SK-N-SH treated with all-trans-retinoic acid at 6 μM for 48 hours (cell line): Measurements from ENCODE around the gene PRKCE.

ENCODE experiments used
- ATAC-seq: fragments of 200-7000 bp; cut with Tn5 transposase; 3 replicates; pipeline ENCODE4 v1.9.1; 2020; ENCODE audit warnings: mild to moderate bottlenecking, moderate library complexity
- ARNTL ChIP-seq: fragments of 450-650 bp; formaldehyde crosslinking; IDR thresholded peaks from 2 replicates; pipeline ENCODE4 v1.5.0; 2020; ENCODE audit warnings: low read depth, mild to moderate bottlenecking, moderate library complexity, borderline replicate concordance
- BACH2 ChIP-seq: fragments of 250-450 bp; sonication (Bioruptor Pico); IDR thresholded peaks from 2 replicates; pipeline ENCODE4 v1.9.0; 2021; ENCODE audit warnings: mild to moderate bottlenecking, borderline replicate concordance
- CSDC2 ChIP-seq: fragments of 250-450 bp; sonication (Bioruptor Pico); IDR thresholded peaks from 2 replicates; pipeline ENCODE4 v1.5.0; 2020; ENCODE audit warnings: mild to moderate bottlenecking, moderate library complexity
- ESRRG ChIP-seq: fragments of 250-450 bp; sonication (Bioruptor Pico); IDR thresholded peaks from 2 replicates; pipeline ENCODE4 v1.6.1; 2021; ENCODE audit warnings: mild to moderate bottlenecking
- GLIS3 ChIP-seq: fragments of 250-450 bp; sonication (Bioruptor Pico); IDR thresholded peaks from 2 replicates; pipeline ENCODE4 v1.5.0; 2020; ENCODE audit warnings: mild to moderate bottlenecking, moderate library complexity
- ISL1 ChIP-seq: fragments of 250-450 bp; sonication (Bioruptor Pico); IDR thresholded peaks from 2 replicates; pipeline ENCODE4 v2.1.2; 2022; ENCODE audit warnings: mild to moderate bottlenecking, moderate library complexity
- OSR1 ChIP-seq: fragments of 250-450 bp; sonication (Bioruptor Pico); IDR thresholded peaks from 2 replicates; pipeline ENCODE4 v1.8.0; 2022; ENCODE audit warnings: moderate library complexity, mild to moderate bottlenecking, inconsistent platforms
- PPARA ChIP-seq: fragments of 250-450 bp; sonication (Bioruptor Pico); IDR thresholded peaks from 2 replicates; pipeline ENCODE4 v1.5.0; 2020; ENCODE audit warnings: mild to moderate bottlenecking, borderline replicate concordance
- RARB ChIP-seq: fragments of 250-450 bp; sonication (Bioruptor Pico); IDR thresholded peaks from 2 replicates; pipeline ENCODE4 v1.8.0; 2021; ENCODE audit warnings: mild to moderate bottlenecking, moderate library complexity
- SNAI2 ChIP-seq: fragments of 250-450 bp; sonication (Bioruptor Pico); IDR thresholded peaks from 2 replicates; pipeline ENCODE4 v1.5.0; 2020; ENCODE audit warnings: mild to moderate bottlenecking, moderate library complexity
- ZC3H10 ChIP-seq: fragments of 250-450 bp; sonication (Bioruptor Pico); IDR thresholded peaks from 2 replicates; pipeline ENCODE4 v1.5.1; 2021; ENCODE audit warnings: mild to moderate bottlenecking, moderate library complexity
- ZFP30 ChIP-seq: fragments of 450-650 bp; formaldehyde crosslinking; IDR thresholded peaks from 2 replicates; pipeline ENCODE4 v1.5.0; 2022; ENCODE audit warnings: mild to moderate bottlenecking, moderate library complexity
- ZNF565 ChIP-seq: fragments of 450-650 bp; formaldehyde crosslinking; conservative IDR thresholded peaks from 2 replicates; pipeline ENCODE4 v1.5.0; 2020; ENCODE audit warnings: low read depth, mild to moderate bottlenecking, moderate library complexity
- ZNF70 ChIP-seq: fragments of 450-650 bp; formaldehyde crosslinking; IDR thresholded peaks from 2 replicates; pipeline ENCODE4 v1.5.0; 2020; ENCODE audit warnings: mild to moderate bottlenecking, moderate library complexity
- ZNF8 ChIP-seq: fragments of 450-650 bp; formaldehyde crosslinking; IDR thresholded peaks from 2 replicates; pipeline ENCODE4 v1.5.0; 2020; ENCODE audit warnings: mild to moderate bottlenecking, moderate library complexity
- TF ChIP-seq, protein P1 (sequence below): fragments of 250-450 bp; sonication (Bioruptor Pico); IDR thresholded peaks from 2 replicates; pipeline ENCODE4 v1.8.0; 2021; ENCODE audit warnings: low read depth, mild to moderate bottlenecking, moderate library complexity, borderline replicate concordance
- TF ChIP-seq, protein P2 (sequence below): fragments of 250-450 bp; sonication (Bioruptor Pico); IDR thresholded peaks from 2 replicates; pipeline ENCODE4 v1.5.0; 2020; ENCODE audit warnings: mild to moderate bottlenecking, moderate library complexity
- TF ChIP-seq, protein P3 (sequence below): fragments of 250-450 bp; sonication (Bioruptor Pico); IDR thresholded peaks from 2 replicates; pipeline ENCODE4 v1.5.1; 2021; ENCODE audit warnings: mild to moderate bottlenecking, moderate library complexity
- TF ChIP-seq, protein P4 (sequence below): fragments of 250-450 bp; sonication (Bioruptor Pico); IDR thresholded peaks from 2 replicates; pipeline ENCODE4 v1.8.0; 2020; ENCODE audit warnings: mild to moderate bottlenecking, moderate library complexity, borderline replicate concordance
- TF ChIP-seq, protein P5 (sequence below): fragments of 250-450 bp; sonication (Bioruptor Pico); IDR thresholded peaks from 2 replicates; pipeline ENCODE4 v1.5.1; 2020; ENCODE audit warnings: low read depth, mild to moderate bottlenecking, moderate library complexity

Gene PRKCE

DNA sequence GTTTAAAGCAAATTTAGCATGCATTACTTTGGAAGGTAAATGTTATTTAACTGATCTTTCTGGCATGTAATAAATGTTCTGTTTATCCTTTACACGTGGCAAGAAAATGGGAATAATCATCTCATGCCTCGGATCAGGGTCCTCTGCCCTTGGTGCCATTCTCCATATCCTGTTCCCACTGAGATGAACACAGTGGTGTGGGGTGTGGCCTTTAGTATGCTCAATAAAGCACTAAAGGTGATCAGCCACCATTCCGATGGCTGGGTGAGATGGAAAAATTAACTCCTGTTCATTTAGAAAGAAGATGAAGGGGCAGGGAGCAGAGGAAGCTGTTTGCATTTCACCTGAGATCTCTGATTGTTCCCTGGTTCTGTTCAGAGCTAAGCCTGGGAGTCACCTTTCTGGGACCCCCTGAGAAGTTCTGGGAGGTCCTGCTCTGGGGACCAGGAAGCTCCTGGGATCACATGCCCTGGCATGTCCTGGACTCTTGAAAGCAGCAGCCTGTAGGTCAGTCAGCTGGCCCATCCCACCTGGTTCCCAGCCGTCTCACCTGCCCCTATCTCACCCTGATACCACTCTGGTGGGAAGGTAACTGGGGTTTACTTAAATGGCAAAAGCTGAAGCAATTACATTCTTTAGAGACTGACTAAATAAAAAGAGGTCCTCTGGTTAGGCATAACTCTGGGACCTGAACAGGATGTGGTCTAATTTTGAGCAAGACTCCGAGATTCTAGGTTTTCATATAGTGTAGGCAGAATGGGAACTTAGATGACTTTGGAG is 356.8 kb downstream of the PRKCE start:
- TF ChIP-seq OSR1 (CRISPR knock-in tag) (no peak), ZNF70 (CRISPR knock-in tag) (no peak), ZNF565 (CRISPR knock-in tag) (no peak), BACH2 (CRISPR knock-in tag) (no peak), ARNTL (no peak), ZNF8 (no peak), RARB (CRISPR knock-in tag) (no peak), PPARA (no peak), ZC3H10 (CRISPR knock-in tag) (no peak), ZFP30 (CRISPR knock-in tag) (no peak), SNAI2 (no peak), CSDC2 (CRISPR knock-in tag) (no peak), ESRRG (no peak)
- TF ChIP-seq, protein P1, sequence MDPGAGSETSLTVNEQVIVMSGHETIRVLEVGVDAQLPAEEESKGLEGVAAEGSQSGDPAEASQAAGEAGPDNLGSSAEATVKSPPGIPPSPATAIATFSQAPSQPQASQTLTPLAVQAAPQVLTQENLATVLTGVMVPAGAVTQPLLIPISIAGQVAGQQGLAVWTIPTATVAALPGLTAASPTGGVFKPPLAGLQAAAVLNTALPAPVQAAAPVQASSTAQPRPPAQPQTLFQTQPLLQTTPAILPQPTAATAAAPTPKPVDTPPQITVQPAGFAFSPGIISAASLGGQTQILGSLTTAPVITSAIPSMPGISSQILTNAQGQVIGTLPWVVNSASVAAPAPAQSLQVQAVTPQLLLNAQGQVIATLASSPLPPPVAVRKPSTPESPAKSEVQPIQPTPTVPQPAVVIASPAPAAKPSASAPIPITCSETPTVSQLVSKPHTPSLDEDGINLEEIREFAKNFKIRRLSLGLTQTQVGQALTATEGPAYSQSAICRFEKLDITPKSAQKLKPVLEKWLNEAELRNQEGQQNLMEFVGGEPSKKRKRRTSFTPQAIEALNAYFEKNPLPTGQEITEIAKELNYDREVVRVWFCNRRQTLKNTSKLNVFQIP (CRISPR knock-in tag): no peak
- TF ChIP-seq, protein P2, sequence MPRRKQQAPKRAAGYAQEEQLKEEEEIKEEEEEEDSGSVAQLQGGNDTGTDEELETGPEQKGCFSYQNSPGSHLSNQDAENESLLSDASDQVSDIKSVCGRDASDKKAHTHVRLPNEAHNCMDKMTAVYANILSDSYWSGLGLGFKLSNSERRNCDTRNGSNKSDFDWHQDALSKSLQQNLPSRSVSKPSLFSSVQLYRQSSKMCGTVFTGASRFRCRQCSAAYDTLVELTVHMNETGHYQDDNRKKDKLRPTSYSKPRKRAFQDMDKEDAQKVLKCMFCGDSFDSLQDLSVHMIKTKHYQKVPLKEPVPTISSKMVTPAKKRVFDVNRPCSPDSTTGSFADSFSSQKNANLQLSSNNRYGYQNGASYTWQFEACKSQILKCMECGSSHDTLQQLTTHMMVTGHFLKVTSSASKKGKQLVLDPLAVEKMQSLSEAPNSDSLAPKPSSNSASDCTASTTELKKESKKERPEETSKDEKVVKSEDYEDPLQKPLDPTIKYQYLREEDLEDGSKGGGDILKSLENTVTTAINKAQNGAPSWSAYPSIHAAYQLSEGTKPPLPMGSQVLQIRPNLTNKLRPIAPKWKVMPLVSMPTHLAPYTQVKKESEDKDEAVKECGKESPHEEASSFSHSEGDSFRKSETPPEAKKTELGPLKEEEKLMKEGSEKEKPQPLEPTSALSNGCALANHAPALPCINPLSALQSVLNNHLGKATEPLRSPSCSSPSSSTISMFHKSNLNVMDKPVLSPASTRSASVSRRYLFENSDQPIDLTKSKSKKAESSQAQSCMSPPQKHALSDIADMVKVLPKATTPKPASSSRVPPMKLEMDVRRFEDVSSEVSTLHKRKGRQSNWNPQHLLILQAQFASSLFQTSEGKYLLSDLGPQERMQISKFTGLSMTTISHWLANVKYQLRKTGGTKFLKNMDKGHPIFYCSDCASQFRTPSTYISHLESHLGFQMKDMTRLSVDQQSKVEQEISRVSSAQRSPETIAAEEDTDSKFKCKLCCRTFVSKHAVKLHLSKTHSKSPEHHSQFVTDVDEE (CRISPR knock-in tag): no peak
- TF ChIP-seq, protein P3, sequence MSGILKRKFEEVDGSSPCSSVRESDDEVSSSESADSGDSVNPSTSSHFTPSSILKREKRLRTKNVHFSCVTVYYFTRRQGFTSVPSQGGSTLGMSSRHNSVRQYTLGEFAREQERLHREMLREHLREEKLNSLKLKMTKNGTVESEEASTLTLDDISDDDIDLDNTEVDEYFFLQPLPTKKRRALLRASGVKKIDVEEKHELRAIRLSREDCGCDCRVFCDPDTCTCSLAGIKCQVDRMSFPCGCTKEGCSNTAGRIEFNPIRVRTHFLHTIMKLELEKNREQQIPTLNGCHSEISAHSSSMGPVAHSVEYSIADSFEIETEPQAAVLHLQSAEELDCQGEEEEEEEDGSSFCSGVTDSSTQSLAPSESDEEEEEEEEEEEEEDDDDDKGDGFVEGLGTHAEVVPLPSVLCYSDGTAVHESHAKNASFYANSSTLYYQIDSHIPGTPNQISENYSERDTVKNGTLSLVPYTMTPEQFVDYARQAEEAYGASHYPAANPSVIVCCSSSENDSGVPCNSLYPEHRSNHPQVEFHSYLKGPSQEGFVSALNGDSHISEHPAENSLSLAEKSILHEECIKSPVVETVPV (CRISPR knock-in tag): no peak
- TF ChIP-seq, protein P4, sequence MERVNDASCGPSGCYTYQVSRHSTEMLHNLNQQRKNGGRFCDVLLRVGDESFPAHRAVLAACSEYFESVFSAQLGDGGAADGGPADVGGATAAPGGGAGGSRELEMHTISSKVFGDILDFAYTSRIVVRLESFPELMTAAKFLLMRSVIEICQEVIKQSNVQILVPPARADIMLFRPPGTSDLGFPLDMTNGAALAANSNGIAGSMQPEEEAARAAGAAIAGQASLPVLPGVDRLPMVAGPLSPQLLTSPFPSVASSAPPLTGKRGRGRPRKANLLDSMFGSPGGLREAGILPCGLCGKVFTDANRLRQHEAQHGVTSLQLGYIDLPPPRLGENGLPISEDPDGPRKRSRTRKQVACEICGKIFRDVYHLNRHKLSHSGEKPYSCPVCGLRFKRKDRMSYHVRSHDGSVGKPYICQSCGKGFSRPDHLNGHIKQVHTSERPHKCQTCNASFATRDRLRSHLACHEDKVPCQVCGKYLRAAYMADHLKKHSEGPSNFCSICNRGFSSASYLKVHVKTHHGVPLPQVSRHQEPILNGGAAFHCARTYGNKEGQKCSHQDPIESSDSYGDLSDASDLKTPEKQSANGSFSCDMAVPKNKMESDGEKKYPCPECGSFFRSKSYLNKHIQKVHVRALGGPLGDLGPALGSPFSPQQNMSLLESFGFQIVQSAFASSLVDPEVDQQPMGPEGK (CRISPR knock-in tag): no peak
- TF ChIP-seq, protein P5, sequence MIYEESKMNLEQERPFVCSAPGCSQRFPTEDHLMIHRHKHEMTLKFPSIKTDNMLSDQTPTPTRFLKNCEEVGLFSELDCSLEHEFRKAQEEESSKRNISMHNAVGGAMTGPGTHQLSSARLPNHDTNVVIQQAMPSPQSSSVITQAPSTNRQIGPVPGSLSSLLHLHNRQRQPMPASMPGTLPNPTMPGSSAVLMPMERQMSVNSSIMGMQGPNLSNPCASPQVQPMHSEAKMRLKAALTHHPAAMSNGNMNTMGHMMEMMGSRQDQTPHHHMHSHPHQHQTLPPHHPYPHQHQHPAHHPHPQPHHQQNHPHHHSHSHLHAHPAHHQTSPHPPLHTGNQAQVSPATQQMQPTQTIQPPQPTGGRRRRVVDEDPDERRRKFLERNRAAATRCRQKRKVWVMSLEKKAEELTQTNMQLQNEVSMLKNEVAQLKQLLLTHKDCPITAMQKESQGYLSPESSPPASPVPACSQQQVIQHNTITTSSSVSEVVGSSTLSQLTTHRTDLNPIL (CRISPR knock-in tag): no peak
- no peak for ATAC-seq

DNA sequence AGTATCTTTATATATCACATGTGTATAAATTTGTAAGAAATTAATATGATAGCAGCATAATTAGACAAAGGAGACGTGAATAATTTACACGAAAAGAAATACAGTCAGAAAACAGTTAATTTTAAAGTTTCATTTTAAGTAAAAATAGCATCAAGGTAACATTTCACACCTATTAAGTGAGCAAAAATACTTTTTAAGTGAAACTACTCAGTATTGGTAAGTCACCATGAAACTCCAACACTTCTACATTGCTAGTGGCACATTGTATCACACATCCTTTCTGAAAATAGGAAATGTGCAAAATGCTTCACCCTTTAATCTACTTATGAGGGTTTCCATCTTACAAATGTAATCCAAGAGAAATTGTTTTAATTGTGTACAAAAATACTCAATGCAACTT is 357.8 kb downstream of the PRKCE start:
- TF ChIP-seq ZNF565 (CRISPR knock-in tag): no peak
- TF ChIP-seq GLIS3 (CRISPR knock-in tag): no peak
- TF ChIP-seq, protein P4 (CRISPR knock-in tag): no peak
- TF ChIP-seq ISL1 (CRISPR knock-in tag): no peak
- TF ChIP-seq, protein P1 (CRISPR knock-in tag): no peak
- TF ChIP-seq ZC3H10 (CRISPR knock-in tag): no peak
- TF ChIP-seq ZNF70 (CRISPR knock-in tag): no peak
- TF ChIP-seq BACH2 (CRISPR knock-in tag): no peak
- TF ChIP-seq ZNF8: no peak
- no peak for ATAC-seq
